Epithelial cell of prostate (primary cell): ENCODE measurements around the gene C1orf87.

ENCODE experiments used
- DNase-seq: peaks from one replicate; pipeline ENCODE4 v3.0.0-alpha.2; 2011; ENCODE audit warnings: low read depth, low spot score
- H3K27ac ChIP-seq: fragments of 450-650 bp; 2 replicates; pipeline ENCODE4 v1.5.1; 2017; ENCODE audit warnings: mild to moderate bottlenecking

C1orf87 gene

GRCh38 chr1:59967141-59967697, 106.4 kb downstream of the C1orf87 start:
- no peak for DNase-seq
- H3K27ac ChIP-seq: no peak overlapping the region

GRCh38 chr1:59952065-59952464, 121.5 kb downstream of the C1orf87 start:
- DNase-seq: no peak
- no peak overlapping the region for H3K27ac ChIP-seq

- DNase-seq: no peak
- H3K27ac ChIP-seq: no peak overlapping the region
These were observed 123.9 kb downstream of the C1orf87 start for GRCh38 chr1:59949648-59950047.

DNA sequence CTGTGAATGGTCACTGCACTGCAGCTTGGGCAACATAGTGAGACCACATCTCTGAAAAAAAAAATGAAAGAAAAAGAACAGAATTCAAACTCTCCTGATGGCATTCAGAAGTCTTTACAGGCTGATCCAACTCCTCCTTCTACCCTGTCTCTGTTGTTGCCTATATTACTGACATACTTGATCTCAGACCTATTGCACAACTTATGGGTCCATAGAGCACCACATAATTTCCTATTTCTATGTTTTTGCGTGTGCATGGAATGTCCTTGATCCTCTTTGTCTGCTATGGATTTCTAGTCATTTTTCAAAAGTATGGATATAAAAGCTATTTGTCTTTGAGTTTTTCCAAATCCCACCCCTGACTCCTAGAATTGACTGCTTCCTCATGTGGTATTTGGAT, 124.6 kb downstream of the C1orf87 start:
- no peak for DNase-seq
- H3K27ac ChIP-seq: no peak overlapping the region

DNA sequence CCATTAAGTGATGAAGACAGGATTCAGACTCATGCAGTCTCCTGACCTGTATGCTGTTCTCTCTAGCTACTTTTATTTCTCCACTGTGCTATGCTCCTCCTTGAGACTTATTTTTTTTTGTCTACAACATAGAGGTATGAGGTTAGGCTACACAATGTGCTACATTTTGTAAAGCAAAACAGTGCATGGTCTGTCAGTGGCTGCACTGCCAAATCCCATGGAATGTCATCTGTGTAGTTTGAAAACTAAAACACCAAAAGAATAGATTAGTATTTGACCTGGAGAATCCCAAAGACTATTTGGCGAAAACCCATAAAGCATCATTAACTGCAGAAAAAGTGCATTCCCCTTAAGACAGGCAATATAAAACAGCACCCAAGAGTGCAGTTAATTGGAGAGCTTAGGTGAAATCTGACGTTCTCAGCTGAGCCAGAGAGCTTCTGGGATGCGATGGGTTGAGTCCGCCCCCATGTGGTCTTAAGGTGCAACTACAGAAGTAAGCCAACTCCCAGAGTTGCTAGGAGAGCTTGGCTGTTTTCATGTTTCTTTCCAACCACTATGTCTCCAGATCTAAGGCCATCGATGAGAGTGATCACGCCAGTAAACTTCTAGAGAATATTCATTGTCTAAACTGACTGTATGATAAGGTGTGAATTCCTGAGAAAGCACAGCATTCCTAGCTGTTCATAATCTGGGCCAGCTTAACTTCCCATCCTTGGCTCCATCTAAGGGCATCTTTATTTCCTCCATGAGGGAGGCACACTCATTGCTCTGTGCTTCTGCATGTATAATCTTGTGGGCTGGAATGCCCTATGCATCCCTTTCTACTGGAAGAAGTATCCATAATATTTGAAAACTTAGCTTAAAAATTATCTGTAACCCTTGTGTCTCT, 126.3 kb downstream of the C1orf87 start:
- no peak for DNase-seq
- no peak overlapping the region for H3K27ac ChIP-seq

- DNase-seq: no peak
- H3K27ac ChIP-seq: no peak overlapping the region
These were observed 127.8 kb downstream of the C1orf87 start for GRCh38 chr1:59945790-59946189.
